Measurements from ENCODE around the gene SSTR5. TPM values are rescaled to one million over a fixed set of nuclear protein-coding genes. Genes with fewer than 3 reads are reported as not detected.

Gene SSTR5
- total RNA-seq, 1 donor from 2014 or later, result 0.43 TPM

- Mint-ChIP-seq H3K4me1 (ENCODE audit: unreplicated experiment) (peaks cover 7% of the 10 kb centered on the region), H3K36me3 (no peaks in the 10 kb centered on the region), H3K27me3 (no peaks in the 10 kb centered on the region), H3K9me3 (peaks cover 8% of the 10 kb centered on the region), H3K27ac (no peak overlapping the region), H3K4me3 (no peak overlapping the region)
- no peak for DNase-seq (ENCODE audit: extremely low spot score, unreplicated experiment)
- no peak for TF ChIP-seq CTCF (conservative IDR thresholded peaks at IDR 0.05)
Measured at GRCh38 chr16:1045993-1046911, 26.3 kb upstream of the SSTR5 start.

- Mint-ChIP-seq H3K27me3 (no peaks in the 10 kb centered on the region), H3K27ac (no peak overlapping the region), H3K4me1 (ENCODE audit: unreplicated experiment) (peaks cover 5% of the 10 kb centered on the region), H3K4me3 (no peak overlapping the region), H3K9me3 (peaks cover 4% of the 10 kb centered on the region), H3K36me3 (no peaks in the 10 kb centered on the region)
- no peak for TF ChIP-seq CTCF (conservative IDR thresholded peaks at IDR 0.05)
- DNase-seq (ENCODE audit: extremely low spot score, unreplicated experiment), result no peak
Measured at GRCh38 chr16:1047123-1047522, 25.4 kb upstream of the SSTR5 start.

GRCh38 chr16:1047801-1048200 lies 24.7 kb upstream of the SSTR5 start:
- no peak overlapping the region for H3K4me3 Mint-ChIP-seq
- H3K9me3 Mint-ChIP-seq, result no peaks in the 10 kb centered on the region
- no peak for TF ChIP-seq CTCF (conservative IDR thresholded peaks at IDR 0.05)
- H3K36me3 Mint-ChIP-seq, result no peaks in the 10 kb centered on the region
- no peak overlapping the region for H3K27ac Mint-ChIP-seq
- H3K27me3 Mint-ChIP-seq, result no peaks in the 10 kb centered on the region
- no peak for DNase-seq (ENCODE audit: extremely low spot score, unreplicated experiment)
- no peaks in the 10 kb centered on the region for H3K4me1 Mint-ChIP-seq (ENCODE audit: unreplicated experiment)

GRCh38 chr16:1048442-1049112 lies 24.0 kb upstream of the SSTR5 start:
- no peak overlapping the region for H3K27ac Mint-ChIP-seq
- DNase-seq (ENCODE audit: extremely low spot score, unreplicated experiment), result no peak
- no peak for TF ChIP-seq CTCF (conservative IDR thresholded peaks at IDR 0.05)

GRCh38 chr16:1049113-1049975 lies 23.2 kb upstream of the SSTR5 start:
- Mint-ChIP-seq H3K27ac (no peak overlapping the region), H3K4me1 (ENCODE audit: unreplicated experiment) (no peaks in the 10 kb centered on the region), H3K9me3 (no peaks in the 10 kb centered on the region), H3K27me3 (no peaks in the 10 kb centered on the region), H3K36me3 (no peaks in the 10 kb centered on the region), H3K4me3 (no peak overlapping the region)
- DNase-seq (ENCODE audit: extremely low spot score, unreplicated experiment), result no peak
- TF ChIP-seq CTCF (conservative IDR thresholded peaks at IDR 0.05), result no peak

More at GRCh38 chr16:1048442-1049112, 24.0 kb upstream of the SSTR5 start:
- Mint-ChIP-seq H3K9me3 (no peaks in the 10 kb centered on the region), H3K36me3 (no peaks in the 10 kb centered on the region), H3K4me1 (ENCODE audit: unreplicated experiment) (no peaks in the 10 kb centered on the region), H3K4me3 (no peak overlapping the region), H3K27me3 (no peaks in the 10 kb centered on the region)

Measured in type B pancreatic cell (in vitro differentiated cells).